ENCODE data around the gene OR8B2. TPM values are rescaled to one million over a fixed set of nuclear protein-coding genes. Genes with fewer than 3 reads are reported as not detected.

The OR8B2 gene
- polyA plus RNA-seq, 2 of the 4 experiments (the other 2 are of a cell fraction) = not detected

DNA sequence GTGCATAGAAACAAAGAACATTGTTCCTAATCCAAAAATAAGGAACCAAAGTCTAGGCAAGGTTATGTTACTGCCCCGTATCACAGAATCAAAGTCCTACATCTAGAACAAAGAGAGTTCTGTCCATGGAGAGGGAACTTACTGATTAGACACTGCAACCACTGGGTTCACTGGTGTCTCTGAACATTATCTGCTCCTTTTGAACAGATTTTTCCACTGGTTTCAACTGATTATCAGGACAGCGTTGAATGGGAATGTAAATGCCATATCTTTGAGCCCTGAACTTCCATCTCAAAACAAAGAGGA lies 44.2 kb downstream of the OR8B2 start:
- FAIRE-seq = no peak
- ChIA-PET POLR2A (no interaction called here), CTCF (no interaction called here)
- Histone ChIP-seq H3K9me3 (no peaks in the 10 kb centered on the region), H3K4me2 (no peak overlapping the region), H3K4me3 (no peak overlapping the region), H3K4me1 (no peaks in the 10 kb centered on the region), H3K27ac (no peak overlapping the region)
- ATAC-seq = no peak
- no peak for DNase-seq (ENCODE audit: low read depth in 1 of 2, low spot score in 1 of 2)
- WGBS (ENCODE audit: missing lambda C conversion rate) = 13% methylated on average over 2 of the region's 2 CpGs
- no peak for TF ChIP-seq HOXB13 (CRISPR knock-in tag; IDR thresholded peaks at IDR 0.05; ENCODE audit: low read depth)
- no peak for TF ChIP-seq FOSL2 (IDR thresholded peaks at IDR 0.05)
- no peak for TF ChIP-seq FOSL2 (CRISPR knock-in tag; IDR thresholded peaks at IDR 0.05)
- no peak for TF ChIP-seq MAZ (IDR thresholded peaks at IDR 0.05; ENCODE audit: borderline replicate concordance, low read depth, low read length)
- TF ChIP-seq CBX2 (IDR thresholded peaks at IDR 0.05; ENCODE audit: borderline replicate concordance, low read depth) = no peak
- no peak for TF ChIP-seq KDM1A (IDR thresholded peaks at IDR 0.05; ENCODE audit: low read depth)
- TF ChIP-seq, protein P1, sequence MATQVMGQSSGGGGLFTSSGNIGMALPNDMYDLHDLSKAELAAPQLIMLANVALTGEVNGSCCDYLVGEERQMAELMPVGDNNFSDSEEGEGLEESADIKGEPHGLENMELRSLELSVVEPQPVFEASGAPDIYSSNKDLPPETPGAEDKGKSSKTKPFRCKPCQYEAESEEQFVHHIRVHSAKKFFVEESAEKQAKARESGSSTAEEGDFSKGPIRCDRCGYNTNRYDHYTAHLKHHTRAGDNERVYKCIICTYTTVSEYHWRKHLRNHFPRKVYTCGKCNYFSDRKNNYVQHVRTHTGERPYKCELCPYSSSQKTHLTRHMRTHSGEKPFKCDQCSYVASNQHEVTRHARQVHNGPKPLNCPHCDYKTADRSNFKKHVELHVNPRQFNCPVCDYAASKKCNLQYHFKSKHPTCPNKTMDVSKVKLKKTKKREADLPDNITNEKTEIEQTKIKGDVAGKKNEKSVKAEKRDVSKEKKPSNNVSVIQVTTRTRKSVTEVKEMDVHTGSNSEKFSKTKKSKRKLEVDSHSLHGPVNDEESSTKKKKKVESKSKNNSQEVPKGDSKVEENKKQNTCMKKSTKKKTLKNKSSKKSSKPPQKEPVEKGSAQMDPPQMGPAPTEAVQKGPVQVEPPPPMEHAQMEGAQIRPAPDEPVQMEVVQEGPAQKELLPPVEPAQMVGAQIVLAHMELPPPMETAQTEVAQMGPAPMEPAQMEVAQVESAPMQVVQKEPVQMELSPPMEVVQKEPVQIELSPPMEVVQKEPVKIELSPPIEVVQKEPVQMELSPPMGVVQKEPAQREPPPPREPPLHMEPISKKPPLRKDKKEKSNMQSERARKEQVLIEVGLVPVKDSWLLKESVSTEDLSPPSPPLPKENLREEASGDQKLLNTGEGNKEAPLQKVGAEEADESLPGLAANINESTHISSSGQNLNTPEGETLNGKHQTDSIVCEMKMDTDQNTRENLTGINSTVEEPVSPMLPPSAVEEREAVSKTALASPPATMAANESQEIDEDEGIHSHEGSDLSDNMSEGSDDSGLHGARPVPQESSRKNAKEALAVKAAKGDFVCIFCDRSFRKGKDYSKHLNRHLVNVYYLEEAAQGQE (IDR thresholded peaks at IDR 0.05) = no peak
- TF ChIP-seq GATA3 (IDR thresholded peaks at IDR 0.05; ENCODE audit: borderline replicate concordance) = no peak
- TF ChIP-seq HEYL (CRISPR knock-in tag; IDR thresholded peaks at IDR 0.05) = no peak
- no peak for TF ChIP-seq CHD2 (IDR thresholded peaks at IDR 0.05; ENCODE audit: low read length, partially characterized antibody)
- TF ChIP-seq ZNF302 (CRISPR knock-in tag; IDR thresholded peaks at IDR 0.05) = no peak

DNA sequence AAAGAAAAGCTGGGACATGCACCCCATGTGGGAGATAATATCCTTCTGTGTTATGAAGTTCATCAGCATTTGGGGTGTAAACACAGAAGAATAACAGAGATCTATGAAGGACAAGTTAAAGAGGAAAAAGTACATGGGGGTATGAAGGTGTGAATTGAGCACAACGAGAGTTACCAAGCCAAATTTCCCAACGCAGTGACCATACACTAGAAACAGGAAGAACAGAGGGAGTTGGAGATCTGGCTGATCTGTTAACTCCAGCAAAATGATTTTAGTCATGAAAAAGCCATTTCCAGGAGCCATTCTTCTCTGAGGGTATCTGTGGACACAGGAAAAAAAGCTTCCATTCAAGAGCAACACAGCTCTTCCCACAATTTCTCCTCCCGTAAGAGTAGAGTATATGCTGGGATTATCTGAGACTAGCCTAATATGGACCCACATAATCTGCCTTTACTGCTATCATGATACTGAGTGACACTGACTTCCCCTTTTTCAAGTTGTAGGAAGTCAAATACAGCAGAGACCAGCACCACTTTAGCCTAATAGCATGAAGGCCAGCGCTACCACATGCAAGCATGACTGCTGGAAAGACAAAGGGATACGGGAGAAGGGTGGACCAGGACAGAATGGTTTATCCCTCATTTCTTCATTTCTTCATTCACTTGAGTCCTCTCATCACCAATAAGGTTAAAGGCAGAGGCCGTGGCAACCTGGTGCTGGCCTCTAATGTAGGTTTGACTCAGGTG lies 44.7 kb downstream of the OR8B2 start:
- CTCF ChIA-PET = no interaction called here
- ATAC-seq = no peak
- TF ChIP-seq, protein P2, sequence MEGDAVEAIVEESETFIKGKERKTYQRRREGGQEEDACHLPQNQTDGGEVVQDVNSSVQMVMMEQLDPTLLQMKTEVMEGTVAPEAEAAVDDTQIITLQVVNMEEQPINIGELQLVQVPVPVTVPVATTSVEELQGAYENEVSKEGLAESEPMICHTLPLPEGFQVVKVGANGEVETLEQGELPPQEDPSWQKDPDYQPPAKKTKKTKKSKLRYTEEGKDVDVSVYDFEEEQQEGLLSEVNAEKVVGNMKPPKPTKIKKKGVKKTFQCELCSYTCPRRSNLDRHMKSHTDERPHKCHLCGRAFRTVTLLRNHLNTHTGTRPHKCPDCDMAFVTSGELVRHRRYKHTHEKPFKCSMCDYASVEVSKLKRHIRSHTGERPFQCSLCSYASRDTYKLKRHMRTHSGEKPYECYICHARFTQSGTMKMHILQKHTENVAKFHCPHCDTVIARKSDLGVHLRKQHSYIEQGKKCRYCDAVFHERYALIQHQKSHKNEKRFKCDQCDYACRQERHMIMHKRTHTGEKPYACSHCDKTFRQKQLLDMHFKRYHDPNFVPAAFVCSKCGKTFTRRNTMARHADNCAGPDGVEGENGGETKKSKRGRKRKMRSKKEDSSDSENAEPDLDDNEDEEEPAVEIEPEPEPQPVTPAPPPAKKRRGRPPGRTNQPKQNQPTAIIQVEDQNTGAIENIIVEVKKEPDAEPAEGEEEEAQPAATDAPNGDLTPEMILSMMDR (IDR thresholded peaks at IDR 0.05) = no peak
- TF ChIP-seq CHD2 (IDR thresholded peaks at IDR 0.05; ENCODE audit: low read length, partially characterized antibody) (no peak), NPAS2 (CRISPR knock-in tag; IDR thresholded peaks at IDR 0.05; ENCODE audit: borderline replicate concordance) (no peak), ESRRA (IDR thresholded peaks at IDR 0.05; ENCODE audit: borderline replicate concordance, low read length) (no peak)
- POLR2A ChIA-PET = no interaction called here
- Histone ChIP-seq H3K4me2 (no peak overlapping the region), H3K4me1 (no peaks in the 10 kb centered on the region), H3K9me3 (no peaks in the 10 kb centered on the region), H3K27ac (no peak overlapping the region), H3K4me3 (no peak overlapping the region)
- 16% methylated on average over 6 of the region's 6 CpGs for WGBS (ENCODE audit: missing lambda C conversion rate)
- FAIRE-seq = no peak
- DNase-seq (ENCODE audit: low read depth in 1 of 2, low spot score in 1 of 2) = no peak

Other genes with a start within 250 kb of the OR8B2 start
- gene OR10D3, start 201.2 kb downstream of the OR8B2 start, polyA plus RNA-seq (2011; rRNA removed) = not detected in 2 replicates
- gene OR10D3, start 201.2 kb downstream of the OR8B2 start, polyA plus RNA-seq (2017; fragmentation: RNase III; extraction: RNeasy Plus Mini Kit Qiagen cat#74134 plus additional on column Dnase treatment) = not detected in 3 replicates
- gene OR8G1, start 143.4 kb downstream of the OR8B2 start, polyA plus RNA-seq (2011; rRNA removed) = not detected in 2 replicates
- gene OR8G1, start 143.4 kb downstream of the OR8B2 start, polyA plus RNA-seq (2017; fragmentation: RNase III; extraction: RNeasy Plus Mini Kit Qiagen cat#74134 plus additional on column Dnase treatment) = not detected in 3 replicates
- gene OR8G5, start 128.1 kb downstream of the OR8B2 start, polyA plus RNA-seq (2011; rRNA removed) = not detected in 2 replicates
- not detected in 3 replicates for gene OR8G5, start 128.1 kb downstream of the OR8B2 start, polyA plus RNA-seq (2017; fragmentation: RNase III; extraction: RNeasy Plus Mini Kit Qiagen cat#74134 plus additional on column Dnase treatment)
- not detected in 2 replicates for gene OR8D1, start 70.5 kb downstream of the OR8B2 start, polyA plus RNA-seq (2011; rRNA removed)
- not detected in 3 replicates for gene OR8D1, start 70.5 kb downstream of the OR8B2 start, polyA plus RNA-seq (2017; fragmentation: RNase III; extraction: RNeasy Plus Mini Kit Qiagen cat#74134 plus additional on column Dnase treatment)
- gene OR8D2, start 64.3 kb downstream of the OR8B2 start, polyA plus RNA-seq (2011; rRNA removed) = not detected in 2 replicates
- gene OR8D2, start 64.3 kb downstream of the OR8B2 start, polyA plus RNA-seq (2017; fragmentation: RNase III; extraction: RNeasy Plus Mini Kit Qiagen cat#74134 plus additional on column Dnase treatment) = not detected in 3 replicates
- gene OR8B3, start 14.5 kb upstream of the OR8B2 start, polyA plus RNA-seq (2011; rRNA removed) = not detected in 2 replicates
- gene OR8B3, start 14.5 kb upstream of the OR8B2 start, polyA plus RNA-seq (2017; fragmentation: RNase III; extraction: RNeasy Plus Mini Kit Qiagen cat#74134 plus additional on column Dnase treatment) = not detected in 3 replicates
- gene OR8B4, start 40.4 kb upstream of the OR8B2 start, polyA plus RNA-seq (2011; rRNA removed) = not detected in 2 replicates
- gene OR8B4, start 40.4 kb upstream of the OR8B2 start, polyA plus RNA-seq (2017; fragmentation: RNase III; extraction: RNeasy Plus Mini Kit Qiagen cat#74134 plus additional on column Dnase treatment) = not detected in 3 replicates
- gene OR8B8, start 61.2 kb upstream of the OR8B2 start, polyA plus RNA-seq (2011; rRNA removed) = not detected in 2 replicates
- not detected in 3 replicates for gene OR8B8, start 61.2 kb upstream of the OR8B2 start, polyA plus RNA-seq (2017; fragmentation: RNase III; extraction: RNeasy Plus Mini Kit Qiagen cat#74134 plus additional on column Dnase treatment)
- not detected in 2 replicates for gene OR8B12, start 159.2 kb upstream of the OR8B2 start, polyA plus RNA-seq (2011; rRNA removed)
- gene OR8B12, start 159.2 kb upstream of the OR8B2 start, polyA plus RNA-seq (2017; fragmentation: RNase III; extraction: RNeasy Plus Mini Kit Qiagen cat#74134 plus additional on column Dnase treatment) = not detected in 3 replicates
- gene OR8A1, start 185.5 kb upstream of the OR8B2 start, polyA plus RNA-seq (2011; rRNA removed) = not detected in 2 replicates
- not detected in 3 replicates for gene OR8A1, start 185.5 kb upstream of the OR8B2 start, polyA plus RNA-seq (2017; fragmentation: RNase III; extraction: RNeasy Plus Mini Kit Qiagen cat#74134 plus additional on column Dnase treatment)
- gene PANX3, start 226.9 kb upstream of the OR8B2 start, polyA plus RNA-seq (2011; rRNA removed) = not detected in 2 replicates
- not detected in 3 replicates for gene PANX3, start 226.9 kb upstream of the OR8B2 start, polyA plus RNA-seq (2017; fragmentation: RNase III; extraction: RNeasy Plus Mini Kit Qiagen cat#74134 plus additional on column Dnase treatment)
- gene TBRG1, start 238.4 kb upstream of the OR8B2 start, polyA plus RNA-seq (2011; rRNA removed) = 29.2 and 37.4 TPM in 2 replicates
- gene TBRG1, start 238.4 kb upstream of the OR8B2 start, polyA plus RNA-seq (2017; fragmentation: RNase III; extraction: RNeasy Plus Mini Kit Qiagen cat#74134 plus additional on column Dnase treatment) = 13.0 to 13.8 TPM (median 13.6 TPM) in 3 replicates

Data from A549 (cell line).